IMR-90 (cell line): ENCODE data around the gene CACNA2D3. TPM values are rescaled to one million over a fixed set of nuclear protein-coding genes. Genes with fewer than 3 reads are reported as not detected.

Experiments used
- ATAC-seq: fragments of 200-7000 bp; cut with Tn5 transposase; 2 replicates; pipeline ENCODE4 v1.9.1; 2020; ENCODE audit warnings: low read depth, mild to moderate bottlenecking, moderate library complexity
- BruUV-seq: library from RNA; stranded (reverse); fragments of 400-500 nt; replicated peaks from 2 replicates; lab custom pipeline; 2021; lab: Mats Ljungman, UMichigan
- CTCF ChIA-PET: fragments of 300-600 bp; formaldehyde crosslinking; extraction: SDS; loops from one replicate; lab custom pipeline; 2021; ENCODE audit warnings: antibody characterized with exemption; lab: Yijun Ruan, JAX
- POLR2A ChIA-PET: fragments of 300-600 bp; sonication (Branson Sonifier 250); formaldehyde crosslinking; loops from one replicate; lab custom pipeline; 2022; ENCODE audit warnings: antibody characterized with exemption; ENCODE audit not compliant: unreplicated experiment; lab: Charles Lee
- DNase-seq: peaks from one replicate; pipeline ENCODE4 v3.0.0; 2013
- H2AFZ ChIP-seq: replicated peaks from 2 replicates; pipeline ENCODE3; 2013; ENCODE audit warnings: low read length, mild to moderate bottlenecking; ENCODE audit not compliant: poor library complexity
- H2AK5ac ChIP-seq: 2 replicates; pipeline ENCODE4 v1.6.1; 2013; ENCODE audit warnings: low read depth, low read length, inconsistent platforms
- H2AK9ac ChIP-seq: replicated peaks from 2 replicates; pipeline ENCODE3; 2013; ENCODE audit warnings: mild to moderate bottlenecking, low read depth, low read length, moderate library complexity; ENCODE audit not compliant: poor library complexity
- H2BK120ac ChIP-seq: 2 replicates; pipeline ENCODE4 v1.6.1; 2013; ENCODE audit warnings: low read depth, low read length, inconsistent platforms
- H2BK15ac ChIP-seq: 3 replicates; pipeline ENCODE4 v1.6.1; 2013; ENCODE audit warnings: low read depth, low read length, inconsistent platforms
- H2BK20ac ChIP-seq: 2 replicates; pipeline ENCODE4 v1.6.1; 2013; ENCODE audit warnings: low read depth, mild to moderate bottlenecking, inconsistent platforms, low read length, moderate library complexity
- H2BK5ac ChIP-seq: 2 replicates; pipeline ENCODE4 v1.6.1; 2013; ENCODE audit warnings: mild to moderate bottlenecking, low read depth, low read length, inconsistent platforms; ENCODE audit not compliant: poor library complexity, severe bottlenecking
- H3K14ac ChIP-seq: replicated peaks from 2 replicates; pipeline ENCODE4 v1.6.1; 2013; ENCODE audit warnings: low read depth, low read length, inconsistent platforms
- H3K18ac ChIP-seq: 2 replicates; pipeline ENCODE4 v1.6.1; 2013; ENCODE audit warnings: low read depth, low read length, control low read depth
- H3K23ac ChIP-seq: 2 replicates; pipeline ENCODE4 v1.6.1; 2013; ENCODE audit warnings: low read depth, low read length, inconsistent platforms
- H3K27ac ChIP-seq: 2 replicates; pipeline ENCODE4 v1.5.1; 2013; ENCODE audit warnings: mild to moderate bottlenecking, control low read depth, low read length; ENCODE audit not compliant: insufficient read depth
- H3K27me3 ChIP-seq: 2 replicates; pipeline ENCODE4 v1.6.1; 2013; ENCODE audit warnings: low read length; ENCODE audit not compliant: control insufficient read depth, insufficient read depth
- H3K36me3 ChIP-seq: 2 replicates; pipeline ENCODE4 v1.6.1; 2013; ENCODE audit warnings: low read length, mixed read lengths; ENCODE audit not compliant: control insufficient read depth, insufficient read depth
- H3K4ac ChIP-seq: 2 replicates; pipeline ENCODE4 v1.6.1; 2013; ENCODE audit warnings: low read depth, low read length, inconsistent platforms
- H3K4me1 ChIP-seq: 2 replicates; pipeline ENCODE4 v1.6.1; 2013; ENCODE audit warnings: low read length, mixed read lengths; ENCODE audit not compliant: control insufficient read depth, insufficient read depth
- H3K4me2 ChIP-seq: 2 replicates; pipeline ENCODE4 v1.6.1; 2013; ENCODE audit warnings: low read depth, mild to moderate bottlenecking, control low read depth, low read length, moderate library complexity
- H3K4me3 ChIP-seq: 2 replicates; pipeline ENCODE4 v1.5.1; 2013; ENCODE audit warnings: low read depth, mild to moderate bottlenecking, control low read depth, low read length, moderate library complexity; ENCODE audit not compliant: insufficient read depth
- H3K56ac ChIP-seq: 2 replicates; pipeline ENCODE4 v1.6.1; 2013; ENCODE audit warnings: low read length, inconsistent platforms; ENCODE audit not compliant: insufficient read depth; ENCODE audit errors: extremely low read depth
- H3K79me1 ChIP-seq, 2 experiments: 2 replicates each; pipeline ENCODE4 v1.6.1; 2013; ENCODE audit warnings: low read length in 2 of 2, inconsistent platforms in 1 of 2, low read depth in 1 of 2
- H3K9ac ChIP-seq: 2 replicates; pipeline ENCODE4 v1.6.1; 2013; ENCODE audit warnings: low read depth, low read length, control low read depth
- H3K9me1 ChIP-seq: 2 replicates; pipeline ENCODE4 v1.6.1; 2013; ENCODE audit warnings: low read length, inconsistent platforms; ENCODE audit not compliant: insufficient read depth
- H3K9me3 ChIP-seq: 2 replicates; pipeline ENCODE4 v1.6.1; 2013; ENCODE audit warnings: low read length; ENCODE audit not compliant: control insufficient read depth, insufficient read depth
- H4K20me1 ChIP-seq: 2 replicates; pipeline ENCODE4 v1.6.1; 2013; ENCODE audit warnings: low read length, inconsistent platforms; ENCODE audit not compliant: insufficient read depth
- H4K5ac ChIP-seq: 2 replicates; pipeline ENCODE4 v1.6.1; 2013; ENCODE audit warnings: mild to moderate bottlenecking, low read depth, low read length, control low read depth
- H4K8ac ChIP-seq, 2 experiments: 2 replicates each; pipeline ENCODE4 v1.6.1; 2013; ENCODE audit warnings: low read depth in 2 of 2, low read length in 2 of 2, control low read depth in 1 of 2, inconsistent platforms in 1 of 2
- H4K91ac ChIP-seq: 2 replicates; pipeline ENCODE4 v1.6.1; 2013; ENCODE audit warnings: low read depth, low read length, inconsistent platforms; ENCODE audit not compliant: insufficient read depth
- FOS ChIP-seq: fragments of 150-350 bp; IDR thresholded peaks from 2 replicates; pipeline ENCODE4 v1.6.1; 2016; ENCODE audit warnings: low read depth, low read length
- POLR2A ChIP-seq: IDR thresholded peaks from 2 replicates; pipeline ENCODE4 v1.6.1; 2012; ENCODE audit warnings: mild to moderate bottlenecking, low read depth, low read length
- RFX5 ChIP-seq: IDR thresholded peaks from 2 replicates; pipeline ENCODE4 v1.8.0; 2012; ENCODE audit warnings: low read depth, mild to moderate bottlenecking, low read length, moderate library complexity
- WGBS, 2 experiments: methylation state at CpG; one replicate each; pipeline versions ENCODE4 v1.1.5 to v1.1.7; 2013; ENCODE audit warnings: missing lambda C conversion rate in 2 of 2; ENCODE audit not compliant: insufficient read length in 1 of 2; ENCODE audit errors: extremely low coverage in 2 of 2; 5-methylcytosine and 5-hydroxymethylcytosine counted together
- dilution Hi-C: fragments of 300-500 bp; cut with HindIII; formaldehyde crosslinking; loops from one replicate; pipeline ENCODE4 v1.14.3; 2018; ENCODE audit warnings: low sequenced_read_pairs; ENCODE audit not compliant: unreplicated experiment
- in situ Hi-C: fragments of 300-500 bp; cut with MboI; formaldehyde crosslinking; loops from 3 replicates; pipeline ENCODE4 v1.14.3; 2019; ENCODE audit warnings: low sequenced_read_pairs, inconsistent platforms, mixed read lengths
- intact Hi-C: fragments of 100-400 bp; cut with micrococcal nuclease; formaldehyde crosslinking; loops from 2 replicates; pipeline ENCODE4 v1.10.0; 2022
- polyA plus RNA-seq, 3 experiments: library from polyadenylated mRNA; depleted of rRNA; stranded (reverse); fragments of >200 nt; gene quantifications; 2 replicates each; pipeline ENCODE4 v1.2.3, GENCODE V29; 2012; ENCODE audit warnings: low replicate concordance in 1 of 3
- total RNA-seq: library from RNA; depleted of rRNA; stranded (reverse); fragments of >200 nt; gene quantifications from 2 replicates; pipeline ENCODE4 v1.2.3, GENCODE V29; 2012

The CACNA2D3 gene
- total and polyA plus RNA-seq, 2 of the 4 experiments (the other 2 are of a cell fraction) = 0.36 to 0.41 TPM

DNA sequence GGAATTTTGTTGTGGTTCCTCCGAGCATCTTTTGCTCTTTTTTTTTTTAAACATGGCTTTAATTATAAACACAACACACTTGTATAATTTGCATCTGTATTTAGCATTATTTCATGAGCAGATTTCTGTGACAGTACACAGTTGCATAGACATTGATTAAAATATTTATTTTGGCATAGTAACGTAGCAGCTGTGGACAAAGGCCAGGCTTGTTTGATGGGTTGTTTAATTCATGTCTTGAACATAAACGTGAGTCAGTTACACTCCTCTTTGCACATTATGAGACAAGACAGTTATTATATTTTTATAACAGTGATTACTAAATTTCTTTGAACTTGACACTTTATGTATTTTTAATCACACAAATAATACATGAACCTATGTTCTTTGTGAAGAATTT, 182.5 kb downstream of the CACNA2D3 start:
- no peak overlapping the region for H3K56ac ChIP-seq
- H3K36me3 ChIP-seq = no peaks in the 10 kb centered on the region
- no peaks in the 10 kb centered on the region for H3K27me3 ChIP-seq
- in situ Hi-C loops = no loop called here
- no peak overlapping the region for H2AK5ac ChIP-seq
- no peak overlapping the region for H3K4me3 ChIP-seq
- H2AFZ ChIP-seq = no peak overlapping the region
- no peak overlapping the region for H3K18ac ChIP-seq
- H4K91ac ChIP-seq = no peak overlapping the region
- no peak overlapping the region for H3K4me2 ChIP-seq
- no peak overlapping the region for H2AK9ac ChIP-seq
- dilution Hi-C loops = no loop called here
- no peak for ATAC-seq
- H3K79me1 ChIP-seq = no peaks in the 10 kb centered on the region
- no peak overlapping the region for H2BK120ac ChIP-seq
- no peak overlapping the region for H3K9ac ChIP-seq
- ChIA-PET POLR2A (no interaction called here), CTCF (no interaction called here)
- TF ChIP-seq FOS = no peak
- TF ChIP-seq RFX5 = no peak
- no peak for TF ChIP-seq POLR2A
- DNase-seq = no peak
- H2BK20ac ChIP-seq = no peak overlapping the region
- peaks cover 14% of the 10 kb centered on the region for H3K9me3 ChIP-seq
- no peak overlapping the region for H4K8ac ChIP-seq
- no peaks in the 10 kb centered on the region for H4K20me1 ChIP-seq
- no peak overlapping the region for H3K4ac ChIP-seq
- intact Hi-C loops = no loop called here
- no peaks in the 10 kb centered on the region for H3K9me1 ChIP-seq
- no peak overlapping the region for H3K23ac ChIP-seq
- H3K27ac ChIP-seq = no peak overlapping the region
- no CpG with 5 or more reads among the region's 3 CpGs for WGBS, 2 experiments
- H4K5ac ChIP-seq = no peak overlapping the region
- H3K14ac ChIP-seq = no peak overlapping the region
- H2BK15ac ChIP-seq = no peak overlapping the region
- no TSS peak for BruUV-seq
- H2BK5ac ChIP-seq = no peak overlapping the region
- no peaks in the 10 kb centered on the region for H3K4me1 ChIP-seq
